GM12878 (cell line): ENCODE results near the gene RNF41. TPM values are rescaled to one million over a fixed set of nuclear protein-coding genes. Genes with fewer than 3 reads are reported as not detected.

Experiments used
- ATF3 ChIP-seq: IDR thresholded peaks from 2 replicates; pipeline ENCODE4 v1.6.1; 2011; ENCODE audit warnings: low read depth, mild to moderate bottlenecking, low read length, moderate library complexity, borderline replicate concordance; ENCODE audit errors: extremely low read depth
- BCLAF1 ChIP-seq: fragments of 450-650 bp; IDR thresholded peaks from 2 replicates; pipeline ENCODE4 v1.6.1; 2017; ENCODE audit warnings: antibody characterized with exemption, mild to moderate bottlenecking, moderate library complexity
- CHD1 ChIP-seq: IDR thresholded peaks from 2 replicates; pipeline ENCODE4 v1.6.1; 2012; ENCODE audit warnings: low read depth, low read length, improper control_type of control experiment
- E4F1 ChIP-seq: fragments of 450-650 bp; IDR thresholded peaks from 2 replicates; pipeline ENCODE4 v1.6.1; 2018; ENCODE audit warnings: borderline replicate concordance, mild to moderate bottlenecking; ENCODE audit not compliant: partially characterized antibody
- GABPA ChIP-seq: IDR thresholded peaks from 2 replicates; pipeline ENCODE4 v1.6.1; 2014; ENCODE audit warnings: antibody characterized with exemption, low read depth, mild to moderate bottlenecking, inconsistent platforms
- KLF5 ChIP-seq: fragments of 450-650 bp; IDR thresholded peaks from 2 replicates; pipeline ENCODE4 v1.6.1; 2014; ENCODE audit warnings: mild to moderate bottlenecking; ENCODE audit not compliant: partially characterized antibody
- LARP7 ChIP-seq: fragments of 450-650 bp; IDR thresholded peaks from 2 replicates; pipeline ENCODE4 v1.6.1; 2017; ENCODE audit warnings: mild to moderate bottlenecking
- MEF2B ChIP-seq: fragments of 450-650 bp; IDR thresholded peaks from 2 replicates; pipeline ENCODE4 v1.6.1; 2018; ENCODE audit warnings: mild to moderate bottlenecking, moderate library complexity; ENCODE audit not compliant: partially characterized antibody, poor library complexity, severe bottlenecking
- MYC ChIP-seq: IDR thresholded peaks from 2 replicates; pipeline ENCODE4 v1.6.1; 2011; ENCODE audit warnings: mild to moderate bottlenecking, low read length, moderate library complexity, inconsistent platforms; ENCODE audit not compliant: insufficient read depth, insufficient replicate concordance, insufficient read length, severe bottlenecking
- NFYB ChIP-seq: IDR thresholded peaks from 2 replicates; pipeline ENCODE4 v1.6.1; 2011; ENCODE audit warnings: low read depth, mild to moderate bottlenecking, low read length, improper control_type of control experiment, moderate library complexity; ENCODE audit not compliant: insufficient read depth
- NR2C2 ChIP-seq: IDR thresholded peaks from 2 replicates; pipeline ENCODE4 v1.6.1; 2011; ENCODE audit warnings: borderline replicate concordance, low read depth; ENCODE audit not compliant: control insufficient read depth, insufficient read length
- POLR2AphosphoS2 ChIP-seq: IDR thresholded peaks from 2 replicates; pipeline ENCODE4 v1.6.1; 2011; ENCODE audit warnings: low read depth, mild to moderate bottlenecking, low read length, improper control_type of control experiment, moderate library complexity
- POLR2AphosphoS5 ChIP-seq: IDR thresholded peaks from 2 replicates; pipeline ENCODE4 v1.6.1; 2011; ENCODE audit warnings: mild to moderate bottlenecking, low read length, inconsistent platforms
- POU2F2 ChIP-seq: IDR thresholded peaks from 3 replicates; pipeline ENCODE4 v1.6.1; 2011; ENCODE audit warnings: low read depth, mild to moderate bottlenecking, low read length, borderline replicate concordance
- RAD21 ChIP-seq: IDR thresholded peaks from 2 replicates; pipeline ENCODE4 v1.6.1; 2011; ENCODE audit warnings: mild to moderate bottlenecking, low read depth, low read length, moderate library complexity; ENCODE audit not compliant: insufficient read depth
- SUPT20H ChIP-seq: IDR thresholded peaks from 2 replicates; pipeline ENCODE4 v1.6.1; 2011; ENCODE audit warnings: low read depth, mild to moderate bottlenecking, low read length, moderate library complexity, borderline replicate concordance; ENCODE audit not compliant: control insufficient read depth
- TARDBP ChIP-seq: IDR thresholded peaks from 2 replicates; pipeline ENCODE4 v1.6.1; 2016; ENCODE audit warnings: borderline replicate concordance
- USF2 ChIP-seq: IDR thresholded peaks from 2 replicates; pipeline ENCODE4 v1.6.1; 2011; ENCODE audit warnings: low read depth, low read length, improper control_type of control experiment, borderline replicate concordance
- ZNF274 ChIP-seq: IDR thresholded peaks from one replicate; pipeline ENCODE4 v1.8.0; 2011; ENCODE audit not compliant: insufficient read length, insufficient read depth
- ZSCAN29 ChIP-seq: fragments of 450-650 bp; IDR thresholded peaks from 2 replicates; pipeline ENCODE4 v1.6.1; 2017; ENCODE audit warnings: mild to moderate bottlenecking, moderate library complexity
- polyA plus RNA-seq, 11 experiments: library from polyadenylated mRNA; depleted of rRNA in 4 of 11; unstranded in 6 of 11; stranded (reverse) in 5 of 11; fragments of >200 nt; fragmentation: Nextera tagmentation in 4 of 11; fragmentation: Illumina TruSeq in 1 of 11; extraction: Ambion mirVana in 4 of 11; extraction: Trizol in 1 of 11; gene quantifications; 1 replicate in 1 of 11; 2 replicates in 10 of 11; pipeline versions ENCODE4 v1.2.1 to v1.2.3, GENCODE V29; 2011 to 2016; ENCODE audit warnings: inconsistent platforms in 2 of 11, missing spikeins in 2 of 11, low read depth in 1 of 11
- total RNA-seq, 4 experiments: library from RNA; depleted of rRNA in 3 of 4; stranded (reverse); fragments of >200 nt in 3 of 4; fragmentation: Illumina TruSeq in 1 of 4; extraction: Trizol in 1 of 4; gene quantifications; 2 replicates each; pipeline versions ENCODE4 v1.2.1 to v1.2.3, GENCODE V29; 2013 to 2021

Gene RNF41
- total and polyA plus RNA-seq, 10 of the 15 experiments (the other 5 are each of a cell fraction or from before 2014, with no cell fraction given): 11.1 to 47.8 (median 30.6) TPM

GRCh38 chr12:56221232-56221756 lies 428 bp downstream of the RNF41 start (continued):
- TF ChIP-seq ATF3: no peak
- 0 out of 2 replicates have a peak, but pooled peaks have one; percentile 33 for TF ChIP-seq LARP7
- no peak for TF ChIP-seq ZSCAN29
- no peak for TF ChIP-seq POLR2AphosphoS5
- TF ChIP-seq MEF2B: peak; percentile 96
- TF ChIP-seq SUPT20H: no peak
- TF ChIP-seq USF2: no peak
- TF ChIP-seq KLF5: peak; percentile 93
- TF ChIP-seq GABPA: no peak
- no peak for TF ChIP-seq RAD21
- TF ChIP-seq E4F1: peak; percentile 20
- TF ChIP-seq NR2C2: no peak
- no peak for TF ChIP-seq POLR2AphosphoS2
- TF ChIP-seq NFYB: no peak
- no peak for TF ChIP-seq TARDBP
- TF ChIP-seq MYC: no peak
- TF ChIP-seq ZNF274: no peak
- peak; percentile 89 for TF ChIP-seq CHD1
- TF ChIP-seq POU2F2: no peak
- peak; percentile 81 for TF ChIP-seq BCLAF1
